DMS114 treated with DMSO at 0.1 percent for 48 hours (cell line): Measurements from ENCODE around the gene PPP2R5E.
"Not testable (repeated sequence)": the region's sequence is repeated elsewhere in the genome, so short reads cannot be mapped to it uniquely, and the experiment has no call there.

Experiments
- DNase-seq: peaks from one replicate; lab custom pipeline; 2025; ENCODE audit not compliant: unreplicated experiment; lab: John Stamatoyannopoulos, UW

Gene PPP2R5E

DNA sequence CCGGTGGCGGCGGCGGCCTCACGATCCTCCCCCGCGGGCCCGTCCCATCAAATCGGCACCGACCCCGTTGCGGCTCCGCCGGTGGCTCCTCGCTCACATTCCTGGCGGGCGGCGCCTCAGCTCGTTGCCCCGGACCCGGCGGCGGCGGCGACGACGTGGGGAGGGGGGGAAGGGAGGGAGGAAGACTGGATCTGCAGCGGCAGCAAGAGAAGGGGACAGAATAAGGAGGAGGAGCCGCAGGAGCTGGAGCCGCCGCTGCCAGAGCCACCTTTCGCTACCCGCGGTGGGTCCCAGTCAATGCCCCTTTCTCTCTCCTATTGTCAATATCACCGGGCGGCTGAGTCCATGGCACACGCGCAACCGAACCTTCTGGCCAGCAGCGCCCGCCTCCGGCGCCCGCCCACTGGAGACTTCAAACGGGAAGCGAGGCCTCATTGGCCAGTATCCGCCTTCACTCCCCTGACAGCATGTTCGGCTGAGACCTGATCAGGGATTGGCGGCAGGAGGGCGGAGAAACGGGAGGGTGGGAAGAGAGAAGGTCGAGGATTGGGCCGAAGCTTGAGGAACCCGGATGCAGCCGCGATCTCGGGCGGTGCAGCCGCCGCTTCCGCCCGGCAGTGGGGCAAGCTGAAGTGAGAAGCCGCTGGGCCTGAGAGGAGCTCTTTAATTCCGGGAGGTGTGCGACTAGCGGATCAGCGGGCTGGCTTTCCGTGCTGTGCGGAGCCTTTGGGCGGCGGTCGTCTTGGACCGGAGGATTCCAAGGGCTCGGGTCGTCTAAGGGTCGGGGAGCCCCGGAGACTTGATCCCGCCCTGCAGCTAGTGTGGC is at the start of gene PPP2R5E:
Gene PPP2R5E (minus strand): TSS at position 378 of the 826 bp plus-strand sequence. CDS start 3,692 bp downstream, outside the sequence.
- DNase-seq, result peak; percentile 96

DNA sequence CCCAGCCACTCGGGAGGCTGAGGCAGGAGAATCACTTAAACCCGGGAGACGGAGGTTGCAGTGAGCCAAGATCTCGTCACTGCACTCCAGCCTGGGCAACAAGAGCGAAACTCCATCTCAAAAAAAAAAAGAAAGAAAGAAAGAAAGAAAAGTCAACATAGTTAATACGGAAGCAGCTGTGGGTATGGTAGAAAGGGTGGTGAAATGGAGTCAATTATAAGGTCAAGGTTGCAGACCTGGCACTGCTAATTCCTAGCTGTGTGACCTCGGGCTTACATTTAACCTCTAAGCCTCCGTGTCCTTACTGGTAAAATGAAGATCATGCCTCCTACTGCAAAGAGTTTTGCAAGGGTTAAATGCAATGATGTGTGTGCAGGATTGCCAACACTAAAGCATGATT is 39.9 kb upstream of the PPP2R5E start:
- not testable (repeated sequence) for DNase-seq

DNA sequence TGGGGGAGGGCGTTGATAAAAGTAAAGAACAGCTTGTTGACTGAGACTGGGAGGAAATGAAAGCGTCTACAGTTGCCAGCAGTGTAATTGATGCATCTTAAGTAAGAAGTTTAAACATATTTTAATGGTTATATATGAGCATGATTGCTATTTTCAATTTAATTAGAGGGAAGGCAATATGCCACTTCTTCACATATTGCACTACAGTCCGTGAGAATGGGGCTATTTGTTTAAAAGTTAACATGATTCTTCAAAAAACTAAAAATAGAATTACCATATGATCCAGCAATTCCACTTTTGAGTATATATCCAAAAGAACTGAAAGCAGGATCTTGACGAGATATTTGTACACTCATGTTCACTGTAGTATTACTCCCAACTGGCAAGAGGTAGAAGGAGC is 38.3 kb upstream of the PPP2R5E start:
- DNase-seq, result no peak

DNA sequence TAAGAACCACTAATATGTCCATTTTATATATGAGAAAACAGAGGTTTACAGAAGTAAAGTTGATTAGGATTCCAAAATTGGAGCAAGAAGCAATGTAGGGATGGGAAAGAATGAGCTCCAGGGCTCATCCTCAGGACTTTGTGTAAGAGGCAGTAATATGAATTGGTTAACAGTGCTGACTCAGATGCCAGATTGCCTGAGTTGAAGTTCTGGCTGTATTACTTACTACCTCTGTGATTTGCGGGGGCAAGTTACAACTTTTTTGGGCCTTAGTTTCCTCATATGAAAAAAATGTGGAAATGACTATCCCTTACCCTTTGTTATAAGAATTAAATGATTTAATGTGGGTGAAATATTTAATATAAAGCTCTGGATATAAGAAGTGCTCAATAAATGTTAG is 35.1 kb upstream of the PPP2R5E start:
- DNase-seq, result no peak

DNA sequence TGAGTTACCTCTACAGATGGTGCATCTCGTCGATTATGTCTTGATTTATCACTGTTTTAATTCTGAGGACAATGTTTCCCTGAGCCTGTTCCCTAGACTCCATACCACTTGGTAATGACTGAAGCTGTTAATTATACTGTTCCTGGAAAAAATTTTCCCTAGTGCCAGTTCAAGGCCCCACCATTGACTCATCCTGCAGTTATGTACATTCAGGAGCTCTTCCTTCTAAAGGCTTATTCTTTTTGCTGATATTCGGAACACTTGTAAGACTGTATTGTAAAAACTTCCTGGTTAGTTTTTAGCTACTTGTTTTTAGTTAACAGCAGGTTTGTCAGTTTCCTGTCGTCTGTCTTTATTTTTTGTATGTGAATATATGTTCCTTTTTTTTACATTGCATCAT is 30.4 kb upstream of the PPP2R5E start:
- DNase-seq, result no peak

DNA sequence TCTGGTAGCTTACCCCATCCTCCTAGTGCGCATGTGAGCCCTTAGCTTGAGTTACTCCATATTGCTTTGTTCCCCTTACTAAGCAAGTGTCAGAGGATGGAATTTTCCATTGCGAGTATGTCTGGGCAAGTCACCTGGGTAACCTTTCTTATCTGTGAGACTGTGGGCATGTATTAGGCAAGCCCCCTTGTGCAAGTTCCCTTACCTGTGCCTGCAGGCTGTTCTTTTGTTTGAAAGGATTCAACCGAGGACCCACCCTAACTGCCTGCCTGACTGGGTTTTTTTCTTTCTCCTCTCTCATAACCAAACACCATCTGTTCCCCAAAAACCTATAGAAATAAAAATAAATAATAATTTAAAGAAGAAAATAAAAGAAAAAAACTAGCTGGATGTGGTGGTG is 22.3 kb upstream of the PPP2R5E start:
- no peak for DNase-seq

DNA sequence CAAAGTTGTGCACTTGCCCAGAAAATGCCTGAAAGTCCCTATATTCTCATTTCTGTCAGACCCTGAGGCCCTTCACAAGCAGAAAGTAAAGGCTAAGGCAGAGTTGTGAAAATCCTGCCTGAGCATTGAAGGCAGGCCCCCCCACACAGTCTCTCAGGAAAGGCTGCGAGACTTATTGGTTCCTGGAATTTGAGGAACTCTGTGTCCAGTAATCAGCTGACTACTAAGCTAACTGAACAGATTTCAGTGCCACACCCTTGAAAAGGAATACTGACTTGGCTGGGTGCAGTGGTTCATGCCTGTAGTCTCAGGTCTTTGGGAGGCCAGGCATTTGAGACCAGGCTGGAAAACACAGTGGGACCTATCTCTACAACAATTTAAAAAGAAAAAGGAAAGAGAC is 21.1 kb upstream of the PPP2R5E start:
- DNase-seq, result no peak

DNA sequence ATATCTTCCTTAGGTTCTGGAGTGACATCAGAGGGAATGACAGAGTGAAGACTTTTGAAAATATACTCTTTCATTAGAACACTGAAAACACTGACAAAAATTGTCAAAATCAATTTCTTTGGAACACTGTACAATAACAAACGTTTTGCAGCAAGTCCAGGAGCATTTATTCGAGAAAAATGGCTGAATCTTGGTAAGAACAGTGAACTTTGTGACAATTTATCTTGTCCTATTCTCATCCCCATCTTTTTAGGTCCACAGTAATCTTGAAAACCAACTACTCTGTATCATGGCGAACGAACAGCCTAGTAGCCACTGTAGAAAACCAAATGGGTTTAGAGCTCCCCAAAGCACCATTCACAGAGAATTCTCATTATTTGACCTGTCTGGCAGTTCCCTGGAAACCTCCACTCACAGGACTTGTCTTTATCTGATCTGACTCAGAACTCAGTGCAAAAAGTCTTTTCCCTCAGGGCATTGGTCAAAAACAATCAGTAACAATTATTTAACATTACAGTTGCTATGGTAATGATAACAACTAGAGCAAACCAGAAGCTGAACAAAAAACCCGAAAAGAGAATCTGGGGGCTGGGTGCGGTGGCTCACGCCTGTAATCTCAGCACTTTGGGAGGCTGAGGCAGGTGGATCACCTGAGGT is 20.3 kb upstream of the PPP2R5E start:
- DNase-seq, result no peak

DNA sequence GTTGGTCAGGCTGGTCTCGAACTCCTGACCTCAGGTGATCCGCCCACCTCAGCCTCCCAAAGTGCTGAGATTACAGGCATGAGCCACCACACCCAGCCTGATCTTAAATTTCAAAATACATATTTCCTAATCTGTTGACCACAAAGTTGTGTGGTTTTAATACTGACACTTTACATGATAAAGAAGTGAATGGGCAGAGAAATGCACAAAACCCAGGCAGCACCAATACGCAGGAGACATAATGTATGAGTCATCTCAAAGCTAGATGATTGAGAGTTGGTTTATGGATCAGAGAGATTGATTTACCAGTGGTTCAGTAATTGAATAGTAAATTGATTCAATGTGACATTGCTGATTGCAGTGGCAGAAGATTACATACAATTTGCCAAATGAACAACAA is 19.2 kb upstream of the PPP2R5E start:
- DNase-seq, result no peak

DNA sequence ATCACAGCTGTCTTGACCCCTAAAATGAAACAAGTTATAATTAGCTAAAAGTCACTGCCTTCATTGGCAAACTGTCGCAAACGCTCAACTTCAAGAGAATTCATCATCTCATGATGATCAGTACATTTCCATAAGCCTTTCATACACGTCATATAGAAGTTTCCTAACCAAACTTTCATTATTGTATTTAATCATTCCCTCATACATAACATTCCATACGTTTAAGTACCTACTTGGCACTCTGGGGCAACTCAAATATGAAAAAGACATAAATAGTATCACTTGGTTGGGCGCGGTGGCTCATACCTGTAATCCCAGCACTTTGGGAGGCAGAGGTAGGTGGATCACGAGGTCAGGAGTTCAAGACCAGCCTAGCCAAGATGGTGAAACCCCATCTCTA is 12.4 kb upstream of the PPP2R5E start:
- no peak for DNase-seq

DNA sequence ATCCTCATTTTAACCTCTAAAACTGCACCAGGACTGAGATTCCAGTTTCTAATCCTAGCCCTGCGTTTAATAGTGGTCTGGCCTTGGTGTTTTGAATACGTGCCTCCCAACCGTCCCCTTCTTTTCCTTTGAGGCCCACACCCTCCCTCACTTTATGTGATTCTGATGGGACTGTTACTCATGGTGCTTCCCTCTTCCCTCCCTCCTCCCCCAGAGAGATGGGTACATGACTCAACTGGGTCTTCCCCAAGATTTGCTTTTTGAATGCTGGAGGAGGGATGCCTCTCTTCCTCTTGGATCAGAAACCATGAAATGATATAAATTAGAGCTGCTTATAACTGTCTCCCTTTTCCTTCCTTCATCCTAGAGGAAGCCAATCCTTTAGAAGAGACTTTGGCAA is 8.2 kb upstream of the PPP2R5E start:
- DNase-seq, result no peak

DNA sequence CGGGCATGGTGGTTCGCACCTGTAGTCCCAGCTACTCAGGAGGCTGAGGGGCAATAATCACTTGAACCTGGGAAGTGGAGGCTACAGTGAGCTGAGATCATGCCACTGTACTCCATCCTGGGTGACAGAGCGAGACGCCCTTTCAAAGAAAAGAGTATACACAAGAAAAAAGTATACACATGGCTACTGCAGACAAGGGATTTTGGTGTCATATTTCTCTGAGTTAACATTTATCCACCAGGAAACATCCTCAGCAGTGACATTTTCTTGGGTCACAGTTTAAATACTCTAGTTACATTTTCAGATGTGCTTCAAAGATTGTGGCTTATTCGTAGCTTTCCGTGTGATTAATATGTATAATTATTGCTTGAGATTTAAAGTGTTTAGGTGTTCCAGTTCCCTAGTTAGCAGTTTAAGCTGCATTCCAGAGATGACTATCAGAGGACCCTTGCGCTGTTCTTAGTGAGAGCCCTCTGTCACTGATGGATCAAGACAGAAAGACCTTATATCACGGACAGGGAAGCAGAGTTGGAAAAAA is 4.7 kb upstream of the PPP2R5E start:
- DNase-seq, result no peak

DNA sequence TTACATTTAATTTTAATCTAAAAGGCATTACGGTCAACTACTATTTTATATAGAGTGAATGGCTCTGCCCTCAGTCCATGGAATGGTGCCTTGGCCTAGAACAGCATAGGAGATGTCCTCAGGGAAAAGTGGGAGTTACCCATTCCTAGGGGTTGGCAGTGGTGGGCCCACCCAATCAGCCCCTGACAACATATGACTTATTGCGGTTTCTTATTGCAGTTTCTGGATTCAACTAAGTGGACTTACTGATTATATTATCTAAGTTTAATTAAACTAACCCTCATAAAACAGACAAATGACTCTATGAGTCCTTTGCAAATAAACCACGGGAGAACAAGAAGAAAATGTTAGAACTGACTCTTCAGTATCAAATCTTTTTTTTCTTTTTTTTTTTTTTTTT is 2.3 kb upstream of the PPP2R5E start:
- DNase-seq, result no peak

DNA sequence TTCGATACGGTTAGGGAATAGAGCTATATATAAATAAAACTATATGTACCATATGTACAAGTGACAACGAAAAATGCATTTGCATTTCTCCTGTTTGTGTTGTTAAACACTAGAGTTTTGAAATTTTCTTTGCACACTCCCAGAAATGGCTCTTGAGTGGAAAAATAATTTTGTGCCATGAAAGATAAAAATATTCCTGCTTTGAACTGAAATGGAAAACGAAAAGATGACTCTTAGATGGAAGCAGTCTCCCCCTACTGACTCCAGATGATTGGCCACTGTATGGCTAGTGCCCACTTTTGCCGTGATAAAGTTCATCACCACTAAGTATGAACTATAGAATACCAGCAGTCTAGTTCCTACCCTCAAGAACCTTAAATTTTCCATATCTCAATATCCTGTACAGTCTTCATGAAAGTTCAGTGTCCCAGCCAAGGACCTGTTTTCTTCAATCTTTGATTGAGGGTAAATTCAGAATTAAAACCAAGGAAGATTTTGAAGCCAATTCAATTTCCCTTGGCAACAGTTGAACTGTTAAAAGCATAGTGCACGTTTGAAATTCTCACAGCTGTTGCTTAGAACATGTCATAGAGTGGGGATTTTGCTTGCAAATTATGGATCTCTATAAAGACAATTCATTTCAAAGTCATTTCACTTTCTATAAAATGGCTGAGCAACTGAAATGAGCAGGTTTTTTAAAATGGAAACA is 1.6 kb upstream of the PPP2R5E start:
- peak; percentile 13 for DNase-seq

DNA sequence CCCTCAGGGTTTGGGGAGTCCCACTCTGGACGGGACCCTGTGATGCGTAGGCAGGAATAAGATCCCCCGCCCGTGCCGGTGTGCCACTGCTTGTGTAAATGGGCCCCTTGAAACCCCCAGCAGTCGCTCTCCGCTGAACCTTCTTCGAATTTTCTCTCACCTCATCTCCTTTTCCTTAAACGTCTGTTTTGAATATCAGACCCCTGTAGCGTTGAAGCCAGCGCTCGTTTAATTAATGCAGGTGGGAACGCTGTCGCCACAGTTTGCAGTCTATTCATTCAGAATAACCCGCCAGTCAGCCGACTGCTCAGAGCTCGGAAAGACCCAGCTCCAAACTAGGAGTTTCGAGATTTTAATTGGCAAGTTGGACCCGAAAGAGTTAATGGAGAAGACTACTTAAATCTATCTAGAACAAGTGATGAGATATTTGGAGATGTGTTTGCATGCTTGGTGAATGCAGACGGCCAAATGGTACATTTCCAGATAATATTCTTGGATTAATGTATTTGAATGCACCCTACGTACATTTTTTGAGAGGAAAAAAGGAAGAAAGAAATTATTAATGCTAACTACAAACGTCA is 739 bp upstream of the PPP2R5E start:
- no peak for DNase-seq

DNA sequence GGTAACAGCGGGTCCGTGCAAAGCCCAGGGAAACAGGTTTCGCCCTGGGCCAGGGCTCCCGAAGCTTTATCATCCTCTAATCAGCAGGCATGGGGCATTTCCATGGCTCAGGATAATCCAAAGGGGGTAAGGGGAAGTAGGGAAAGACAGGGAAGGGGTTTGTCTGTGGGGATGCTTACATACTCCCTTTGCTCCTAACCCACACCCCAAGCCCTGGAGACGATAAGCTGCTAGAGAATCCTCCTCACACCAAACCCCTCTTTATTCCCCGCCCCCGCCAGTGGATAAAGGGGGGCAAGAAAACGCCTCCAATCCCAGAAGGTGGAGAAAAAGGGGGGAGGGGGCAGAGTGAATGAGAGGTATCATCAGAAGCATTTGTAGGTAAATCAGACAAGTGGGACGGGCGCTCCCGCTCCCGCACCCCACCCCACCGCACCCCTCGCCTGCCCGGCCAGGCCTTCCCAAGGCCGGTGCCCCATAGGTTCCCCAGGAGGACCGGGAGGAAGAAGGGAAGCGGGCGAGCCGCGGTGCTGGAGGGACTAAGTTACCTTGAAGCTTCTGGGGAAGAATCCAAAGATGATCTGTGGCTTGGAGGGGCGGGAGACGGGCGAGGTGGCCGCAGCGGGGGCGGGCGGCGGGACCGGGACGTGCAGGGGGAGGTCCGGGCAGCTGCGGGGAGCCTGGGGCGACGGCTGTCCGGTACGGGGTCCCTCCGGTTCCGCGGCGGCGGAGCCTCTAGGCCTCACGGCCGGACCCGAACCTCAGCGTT is 762 bp downstream of the PPP2R5E start:
- no peak for DNase-seq

DNA sequence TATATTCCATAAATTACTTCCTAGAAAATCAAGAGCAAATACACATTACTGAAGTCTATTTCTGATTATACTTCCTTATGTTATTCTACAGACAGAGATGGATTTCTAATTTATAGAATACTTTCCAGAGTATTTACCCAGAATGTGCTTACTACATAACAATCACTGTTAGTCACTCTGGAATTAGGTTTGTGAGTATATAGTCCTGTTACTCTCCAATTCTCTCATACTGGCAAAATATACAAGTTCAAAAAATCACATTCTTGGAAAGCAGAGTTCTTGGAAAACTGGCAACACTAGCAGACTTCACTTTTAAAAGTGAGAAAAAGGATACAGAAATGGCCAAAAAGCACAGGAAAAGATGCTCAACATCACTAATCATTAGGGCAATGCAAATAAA is 7.3 kb downstream of the PPP2R5E start:
- no peak for DNase-seq

DNA sequence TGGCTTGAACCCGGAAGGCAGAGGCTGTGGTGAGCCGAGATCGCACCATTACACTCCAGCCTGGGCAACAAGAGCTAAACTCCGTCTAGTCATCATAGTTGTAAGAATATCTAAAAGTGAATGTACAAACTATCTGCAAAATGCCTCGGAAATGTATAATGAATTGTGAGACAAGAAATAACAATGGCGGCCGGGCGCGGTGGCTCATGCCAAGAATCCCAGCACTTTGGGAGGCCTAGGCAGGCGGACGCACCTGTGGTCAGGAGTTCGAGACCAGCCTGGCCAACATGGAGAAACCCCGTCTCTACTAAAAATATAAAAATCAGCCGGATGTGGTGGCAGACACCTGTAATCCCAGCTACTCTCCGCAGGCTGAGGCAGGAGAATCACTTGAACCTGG is 9.7 kb downstream of the PPP2R5E start:
- DNase-seq, result no peak

DNA sequence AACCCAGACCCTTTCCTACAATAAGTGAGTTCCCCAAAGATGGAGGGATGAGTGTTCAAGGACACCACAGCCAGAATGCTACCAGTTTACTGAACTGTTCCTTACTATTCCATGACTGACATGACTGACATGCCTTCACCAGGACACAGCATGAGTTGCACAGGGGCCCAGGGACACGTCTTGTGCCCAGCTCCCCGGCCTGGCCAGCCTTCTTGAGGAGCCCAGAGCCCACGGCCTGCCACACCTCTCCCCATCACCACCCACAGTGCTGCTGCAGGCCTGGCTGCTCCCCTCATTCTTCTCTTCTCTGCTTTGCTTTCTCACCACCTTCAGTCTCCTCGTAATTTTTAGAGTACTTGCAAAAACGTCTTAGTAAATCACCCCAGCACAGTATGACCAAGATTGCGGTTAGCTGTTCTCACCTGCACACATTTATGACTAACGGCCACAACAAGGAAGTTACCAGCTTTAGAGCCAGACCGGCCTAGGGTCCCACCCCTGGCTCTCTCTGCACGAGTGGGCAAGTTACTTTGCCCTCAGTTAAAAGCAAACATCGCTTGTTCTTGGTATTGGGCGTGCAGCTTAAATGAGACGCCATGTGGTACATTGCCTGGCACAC is 18.5 kb downstream of the PPP2R5E start:
- no peak for DNase-seq

DNA sequence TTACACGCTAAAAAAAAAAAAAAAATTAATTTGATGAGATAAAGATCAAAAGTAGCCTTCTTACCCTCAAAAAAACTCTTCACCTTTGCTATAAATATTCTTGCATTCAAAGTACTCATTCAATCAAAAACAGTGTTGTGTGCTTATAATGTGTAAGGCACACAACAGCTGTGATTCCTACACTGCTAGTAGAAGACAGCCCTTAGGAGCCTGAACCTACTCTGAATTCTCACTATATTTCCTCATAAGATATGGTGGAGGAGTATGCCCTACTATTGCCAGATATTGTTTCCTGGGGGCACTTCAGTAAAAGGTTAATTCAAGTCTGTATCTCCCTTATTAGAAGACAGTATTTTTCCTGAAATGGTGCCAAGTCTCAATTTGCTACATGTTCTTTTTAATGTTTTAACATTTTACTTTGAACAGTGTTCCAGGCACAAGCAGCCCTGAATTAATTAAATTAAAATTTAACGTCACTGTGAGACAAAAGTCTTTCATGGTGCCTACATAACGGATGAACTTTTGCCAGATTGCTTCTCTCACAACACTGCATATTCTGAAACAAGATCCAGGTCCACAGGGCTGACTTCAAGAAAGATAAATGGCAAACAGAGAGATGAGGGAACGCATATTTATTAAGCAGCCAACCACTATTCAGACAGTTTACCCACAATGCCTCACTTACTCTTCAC is 19.3 kb downstream of the PPP2R5E start:
- no peak for DNase-seq
